ENCODE measurements around the gene GARIN5B.
A peak's percentile ranks its signal among the peaks of the same experiment; 100 is the strongest.
"Not testable (repeated sequence)": the region's sequence is repeated elsewhere in the genome, so short reads cannot be mapped to it uniquely, and the experiment has no call there.

The GARIN5B gene

DNA sequence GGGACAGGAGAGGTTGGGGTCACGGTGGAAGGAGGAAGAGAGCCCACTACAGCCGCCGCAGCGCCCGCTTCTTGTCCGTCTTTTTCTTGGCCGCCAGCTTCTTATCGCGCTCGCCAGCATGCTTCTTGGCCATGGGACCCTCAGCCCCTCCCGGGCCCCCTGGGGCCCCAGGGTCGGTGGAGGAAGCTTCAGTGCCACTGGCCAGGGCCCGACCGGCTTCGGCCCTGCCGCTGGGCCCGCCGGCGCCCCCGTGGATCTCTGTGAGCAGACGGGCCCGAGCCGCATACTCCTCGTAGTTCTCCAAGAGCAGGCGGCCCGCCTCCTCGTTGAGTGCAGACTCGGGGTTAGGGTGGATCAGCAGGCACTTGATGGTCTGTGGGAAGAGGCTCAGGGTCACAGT lies 38.3 kb upstream of the GARIN5B start:
- not testable (repeated sequence) for H3K9me3 ChIP-seq (ENCODE audit: control insufficient read depth, insufficient read depth, low read depth, low read length)

DNA sequence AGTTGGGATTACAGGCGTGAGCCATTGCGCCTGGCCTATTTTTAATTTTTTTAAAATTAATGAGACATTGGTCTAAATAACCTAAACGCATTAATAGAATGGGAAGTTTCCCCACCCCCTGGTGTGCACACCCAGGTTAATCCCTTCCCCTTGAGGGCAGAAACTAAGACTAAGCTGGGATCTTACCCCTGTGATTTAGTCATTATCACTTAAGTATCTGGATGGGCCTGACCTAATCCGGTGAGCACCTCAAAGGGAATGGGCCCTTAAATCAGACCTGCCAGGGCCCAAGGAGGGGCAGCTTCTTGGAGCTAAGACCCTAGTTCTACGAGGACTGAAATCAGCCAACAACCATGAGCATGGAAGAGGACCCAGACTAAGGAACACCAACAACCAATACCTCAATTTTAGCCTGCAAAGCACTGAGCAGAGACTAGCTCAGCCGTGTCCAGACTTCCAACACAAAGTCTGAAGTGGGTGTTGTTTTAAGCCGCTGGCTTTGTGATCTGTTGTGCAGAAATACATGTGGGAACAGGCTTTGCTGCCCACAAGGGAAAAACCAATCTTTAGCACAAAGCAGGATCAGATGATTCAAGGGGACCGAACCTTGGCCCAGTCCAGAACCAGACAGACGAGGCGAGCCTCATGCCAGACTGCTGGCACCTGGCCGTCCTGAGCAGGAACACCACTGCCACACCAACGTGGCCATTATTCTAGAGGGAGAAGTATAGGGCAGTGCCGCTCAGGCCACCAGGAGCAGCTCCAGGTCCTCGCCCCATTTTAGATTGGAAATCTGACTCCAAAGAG lies 37.4 kb upstream of the GARIN5B start:
- Histone ChIP-seq H3K4me1 (ENCODE audit: control insufficient read depth, insufficient read depth, low read length) (peaks cover 1% of the 10 kb centered on the region; the same call in 1 of the 2 replicates), H3K27me3 (ENCODE audit: control insufficient read depth, insufficient read depth, low read length) (no peaks in the 10 kb centered on the region), H3K27ac (ENCODE audit: low read depth, low read length) (no peak overlapping the region), H3K9ac (ENCODE audit: low read length) (no peak overlapping the region), H3K9me3 (ENCODE audit: control insufficient read depth, insufficient read depth, low read depth, low read length) (no peaks in the 10 kb centered on the region), H3K4me3 (ENCODE audit: low read depth, low read length) (no peak overlapping the region), H3K36me3 (ENCODE audit: control insufficient read depth, insufficient read depth, low read length) (peaks cover 44% of the 10 kb centered on the region)

More for the DNA sequence above, 38.3 kb upstream of the GARIN5B start:
- Histone ChIP-seq H3K36me3 (ENCODE audit: control insufficient read depth, insufficient read depth, low read length) (peaks cover 53% of the 10 kb centered on the region), H3K4me1 (ENCODE audit: control insufficient read depth, insufficient read depth, low read length) (peaks cover 11% of the 10 kb centered on the region)
- H3K4me3 ChIP-seq (ENCODE audit: low read depth, low read length); H3K27ac ChIP-seq (ENCODE audit: low read depth, low read length); H3K9ac ChIP-seq (ENCODE audit: low read length); H3K27me3 ChIP-seq (ENCODE audit: control insufficient read depth, insufficient read depth, low read length): not testable (repeated sequence)

DNA sequence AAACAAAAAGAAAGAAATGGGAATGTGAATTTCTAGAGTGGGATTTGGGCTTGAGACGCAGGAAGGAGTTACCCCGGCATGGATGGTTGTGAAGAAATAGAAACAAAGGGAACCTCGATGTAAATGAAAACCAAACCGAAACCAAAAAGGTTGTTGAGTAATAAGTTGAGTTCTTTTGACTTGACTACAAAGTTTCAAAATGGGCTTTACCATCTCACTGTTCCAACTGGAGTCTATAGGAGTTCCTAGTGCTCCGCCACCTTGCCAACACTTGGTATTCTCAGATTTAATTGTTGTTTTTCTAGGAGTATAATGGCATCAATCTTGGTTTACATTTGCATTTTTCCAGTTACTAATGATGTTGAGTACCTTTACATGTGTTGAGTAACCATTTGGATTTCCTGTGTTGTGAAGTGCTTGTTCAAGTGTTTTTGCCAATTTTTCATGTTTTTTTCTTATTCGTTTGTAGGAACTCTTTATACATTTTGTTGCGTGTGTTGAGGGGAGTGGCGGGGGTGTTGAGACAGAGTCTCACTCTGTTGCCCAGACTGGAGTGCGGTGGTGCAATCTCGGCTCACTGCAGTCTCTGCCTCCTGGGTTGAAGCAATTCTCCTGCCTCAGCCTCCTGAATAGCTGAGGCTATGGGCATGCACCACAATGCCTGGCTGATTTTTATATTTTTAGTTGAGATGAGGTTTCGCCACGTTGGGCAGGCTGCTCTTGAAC lies 35.3 kb upstream of the GARIN5B start:
- H3K4me3 ChIP-seq (ENCODE audit: low read depth, low read length) = no peak overlapping the region
- no peaks in the 10 kb centered on the region for H3K27me3 ChIP-seq (ENCODE audit: control insufficient read depth, insufficient read depth, low read length)
- peaks cover 28% of the 10 kb centered on the region for H3K36me3 ChIP-seq (ENCODE audit: control insufficient read depth, insufficient read depth, low read length)
- 0 out of 2 replicates have a peak, but pooled peaks cover under 1% of the 10 kb centered on the region for H3K4me1 ChIP-seq (ENCODE audit: control insufficient read depth, insufficient read depth, low read length)
- H3K27ac ChIP-seq (ENCODE audit: low read depth, low read length) = no peak overlapping the region
- H3K9me3 ChIP-seq (ENCODE audit: control insufficient read depth, insufficient read depth, low read depth, low read length) = no peaks in the 10 kb centered on the region
- no peak overlapping the region for H3K9ac ChIP-seq (ENCODE audit: low read length)

DNA sequence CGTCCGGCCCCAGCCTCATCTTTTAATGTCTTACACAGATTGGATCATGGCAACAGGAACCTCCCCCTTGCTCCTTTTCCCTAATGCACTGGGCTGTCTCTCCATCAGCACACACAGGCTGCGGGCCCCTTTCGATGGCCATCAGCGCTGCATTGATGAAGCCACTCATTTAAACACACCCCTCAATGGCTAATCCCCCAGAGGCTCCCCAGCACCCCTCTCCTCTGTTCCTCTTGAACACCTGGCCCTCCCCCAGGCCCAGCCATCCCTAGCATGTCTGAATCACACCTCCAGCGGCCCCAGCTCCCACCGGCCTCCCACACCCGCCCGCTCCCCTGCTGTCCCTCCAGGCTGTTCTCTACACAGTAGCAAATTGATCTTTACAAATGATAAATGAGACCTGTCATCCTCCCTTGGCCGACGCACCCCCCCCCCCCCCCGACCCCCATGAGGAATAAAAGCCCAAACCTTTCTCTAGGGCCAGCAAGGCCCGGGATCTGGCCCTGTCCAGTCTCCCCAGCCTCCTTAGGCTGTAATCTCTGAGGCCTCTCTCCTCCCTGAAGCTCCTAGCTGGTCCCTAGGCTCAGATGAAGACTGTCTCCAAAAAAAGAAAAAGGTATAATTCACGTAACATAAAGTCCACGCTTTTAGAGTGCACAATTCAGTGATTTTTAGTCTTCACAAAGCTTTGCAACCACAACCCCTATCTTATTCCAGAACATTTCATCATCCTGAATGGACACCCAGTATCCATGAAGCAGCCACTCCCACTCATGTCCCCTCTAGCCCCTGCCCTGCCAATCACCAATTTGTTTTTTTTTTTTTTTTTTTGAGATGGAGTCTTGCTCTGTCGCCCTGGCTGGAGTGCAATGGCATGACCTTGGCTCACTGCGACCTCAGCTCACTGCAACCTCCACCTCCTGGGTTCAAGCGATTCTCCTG lies 30.0 kb upstream of the GARIN5B start:
- Histone ChIP-seq H3K4me1 (ENCODE audit: control insufficient read depth, insufficient read depth, low read length) (peaks cover 45% of the 10 kb centered on the region; the same call in 1 of the 2 replicates), H3K4me3 (ENCODE audit: low read depth, low read length) (no peak overlapping the region), H3K27ac (ENCODE audit: low read depth, low read length) (no peak overlapping the region), H3K27me3 (ENCODE audit: control insufficient read depth, insufficient read depth, low read length) (no peaks in the 10 kb centered on the region), H3K36me3 (ENCODE audit: control insufficient read depth, insufficient read depth, low read length) (peaks cover 22% of the 10 kb centered on the region), H3K9me3 (ENCODE audit: control insufficient read depth, insufficient read depth, low read depth, low read length) (no peaks in the 10 kb centered on the region), H3K9ac (ENCODE audit: low read length) (peak overlapping the region; percentile 10)

DNA sequence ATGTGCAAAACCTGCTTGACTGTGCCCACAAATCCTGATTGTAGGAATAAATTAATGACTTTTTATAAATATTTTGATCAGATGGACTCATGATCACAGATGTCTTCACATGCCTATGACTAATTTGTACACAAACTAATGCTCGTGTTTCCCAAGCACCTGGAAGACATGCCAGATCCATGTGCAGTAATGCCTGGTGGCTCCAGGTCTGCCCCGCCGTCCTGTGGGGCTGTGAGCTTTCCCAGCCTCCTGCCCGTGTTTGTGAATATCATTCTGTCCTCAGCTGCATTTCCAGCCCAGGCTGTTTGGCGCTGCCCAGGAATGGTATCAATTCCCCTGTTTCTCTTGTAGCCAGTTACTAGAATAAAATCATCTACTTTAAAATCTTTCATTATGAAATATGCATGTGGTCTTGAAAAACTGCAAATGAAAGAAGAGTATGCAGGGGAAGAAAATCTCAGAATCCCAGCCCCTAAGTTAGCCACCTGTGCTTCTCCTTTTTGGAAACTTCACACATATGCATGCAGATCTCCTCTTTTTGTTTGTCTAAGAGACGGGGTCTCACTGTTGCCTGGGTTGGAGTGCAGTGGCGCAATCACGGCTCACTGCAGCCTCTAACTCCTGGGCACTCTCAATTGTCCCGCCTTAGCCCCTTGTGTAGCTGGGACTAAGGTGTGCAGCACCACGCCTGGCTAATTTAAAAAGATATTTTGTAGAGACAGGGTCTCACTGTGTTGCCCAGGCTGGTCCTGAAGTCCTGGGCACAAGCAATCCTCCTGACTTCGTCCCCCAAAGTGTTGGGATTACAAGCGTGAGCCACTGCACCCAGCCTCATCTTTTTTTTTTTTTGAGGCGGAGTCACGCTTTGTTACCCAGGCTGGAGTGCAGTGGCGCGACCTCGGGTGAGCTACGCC lies 28.9 kb upstream of the GARIN5B start:
- Histone ChIP-seq H3K9ac (ENCODE audit: low read length) (no peak overlapping the region), H3K36me3 (ENCODE audit: control insufficient read depth, insufficient read depth, low read length) (peaks cover 33% of the 10 kb centered on the region), H3K27me3 (ENCODE audit: control insufficient read depth, insufficient read depth, low read length) (no peaks in the 10 kb centered on the region), H3K4me1 (ENCODE audit: control insufficient read depth, insufficient read depth, low read length) (peaks cover 56% of the 10 kb centered on the region), H3K27ac (ENCODE audit: low read depth, low read length) (no peak overlapping the region), H3K4me3 (ENCODE audit: low read depth, low read length) (peak overlapping the region; percentile 16; the same call in 1 of the 2 replicates), H3K9me3 (ENCODE audit: control insufficient read depth, insufficient read depth, low read depth, low read length) (no peaks in the 10 kb centered on the region)

DNA sequence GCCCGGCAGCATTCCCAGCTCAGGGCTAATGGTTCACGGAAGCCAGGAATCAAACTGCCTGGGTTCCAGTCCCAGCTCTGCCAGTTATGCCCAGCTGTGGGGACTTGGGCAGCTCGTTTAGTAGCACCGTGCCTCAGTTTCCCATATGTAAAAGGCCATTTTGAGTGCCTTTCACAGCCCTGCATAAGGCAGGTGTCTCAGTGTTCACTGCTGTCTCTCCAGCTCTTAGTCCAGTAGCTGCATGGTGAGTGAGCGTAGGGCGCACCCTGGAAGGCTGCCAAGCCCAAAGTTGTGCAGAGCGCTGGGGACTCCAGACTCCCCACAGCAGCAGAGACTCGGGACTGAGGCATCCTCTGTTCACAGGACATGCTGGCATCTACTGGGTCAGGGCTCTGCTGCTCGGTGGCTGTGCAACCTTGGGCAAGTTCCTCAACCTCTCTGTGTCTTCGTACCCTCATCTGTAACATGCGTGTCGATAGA lies 28.2 kb upstream of the GARIN5B start:
- peaks cover 40% of the 10 kb centered on the region for H3K36me3 ChIP-seq (ENCODE audit: control insufficient read depth, insufficient read depth, low read length)
- H3K9ac ChIP-seq (ENCODE audit: low read length) = no peak overlapping the region
- H3K4me1 ChIP-seq (ENCODE audit: control insufficient read depth, insufficient read depth, low read length) = peaks cover 59% of the 10 kb centered on the region
- H3K9me3 ChIP-seq (ENCODE audit: control insufficient read depth, insufficient read depth, low read depth, low read length) = no peaks in the 10 kb centered on the region
- no peak overlapping the region for H3K27ac ChIP-seq (ENCODE audit: low read depth, low read length)
- no peak overlapping the region for H3K4me3 ChIP-seq (ENCODE audit: low read depth, low read length)
- H3K27me3 ChIP-seq (ENCODE audit: control insufficient read depth, insufficient read depth, low read length) = no peaks in the 10 kb centered on the region

DNA sequence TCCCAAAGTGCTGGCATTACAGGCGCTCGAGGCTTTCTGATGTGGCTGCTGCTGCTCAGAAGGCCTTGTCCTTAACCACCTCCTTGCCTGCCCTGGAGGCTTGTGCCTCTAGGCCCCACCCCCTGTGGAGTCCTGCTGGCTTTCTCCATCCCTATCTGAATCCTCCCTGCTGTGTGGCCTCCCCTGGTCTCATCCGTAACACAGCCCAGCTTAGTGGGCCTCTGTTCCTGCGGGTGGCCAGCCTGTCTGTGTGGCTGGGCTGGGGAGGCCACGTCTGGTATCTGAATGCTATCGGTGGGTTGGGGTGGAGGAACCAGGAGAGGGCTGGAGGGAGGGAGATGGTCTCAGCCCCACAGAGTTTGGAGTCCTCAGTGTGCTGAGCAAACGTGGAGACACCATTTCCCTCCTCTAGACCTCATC lies 27.4 kb upstream of the GARIN5B start:
- Histone ChIP-seq H3K4me1 (ENCODE audit: control insufficient read depth, insufficient read depth, low read length) (peaks cover 59% of the 10 kb centered on the region), H3K9ac (ENCODE audit: low read length) (no peak overlapping the region), H3K27me3 (ENCODE audit: control insufficient read depth, insufficient read depth, low read length) (no peaks in the 10 kb centered on the region), H3K36me3 (ENCODE audit: control insufficient read depth, insufficient read depth, low read length) (peaks cover 45% of the 10 kb centered on the region), H3K4me3 (ENCODE audit: low read depth, low read length) (no peak overlapping the region), H3K27ac (ENCODE audit: low read depth, low read length) (no peak overlapping the region), H3K9me3 (ENCODE audit: control insufficient read depth, insufficient read depth, low read depth, low read length) (no peaks in the 10 kb centered on the region)

DNA sequence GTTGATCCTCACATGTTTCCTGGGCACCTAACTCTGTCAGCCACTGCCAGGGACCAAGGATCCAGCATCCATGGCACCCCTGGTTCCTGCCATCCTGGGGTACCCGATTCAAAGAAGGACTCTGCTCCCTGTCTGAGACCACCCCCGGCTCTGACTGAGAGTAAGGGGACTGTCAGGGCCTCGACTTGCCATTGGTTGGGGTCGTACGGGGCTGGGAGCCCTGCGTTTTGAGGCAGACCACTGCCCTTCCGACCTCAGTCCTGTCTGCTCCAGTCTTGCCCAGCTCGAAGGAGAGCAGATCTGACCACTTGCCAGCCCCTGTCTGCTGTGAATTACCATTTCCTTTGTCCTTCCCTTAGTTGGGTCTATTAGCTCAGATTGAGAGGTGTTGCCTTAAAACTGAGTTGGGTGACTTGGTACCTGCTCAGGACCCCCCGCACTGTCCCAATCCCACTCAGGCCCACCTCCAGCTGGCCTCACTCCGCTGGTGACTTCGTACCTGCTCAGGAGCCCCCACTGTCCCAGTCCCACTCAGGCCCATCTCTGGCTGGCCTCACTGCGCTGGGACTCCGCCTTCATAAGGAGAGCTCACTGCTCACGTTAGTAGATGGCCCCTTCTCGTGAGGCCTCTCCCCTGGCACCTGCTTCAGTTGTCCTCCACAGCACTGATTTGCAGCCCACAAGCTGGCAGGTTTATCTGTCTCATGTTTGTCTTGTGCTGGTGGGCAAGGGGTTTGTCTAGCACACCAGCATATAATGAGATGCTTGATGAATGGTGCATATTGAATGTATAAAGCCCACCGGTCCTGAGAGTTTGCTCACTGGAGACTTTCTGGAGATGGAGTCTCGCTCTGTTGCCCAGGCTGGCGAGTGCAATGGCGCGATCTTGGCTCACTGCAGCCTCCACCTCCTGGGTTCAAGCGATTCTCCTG lies 26.6 kb upstream of the GARIN5B start:
- Histone ChIP-seq H3K9ac (ENCODE audit: low read length) (peak overlapping the region; percentile 21), H3K27ac (ENCODE audit: low read depth, low read length) (no peak overlapping the region), H3K36me3 (ENCODE audit: control insufficient read depth, insufficient read depth, low read length) (peaks cover 45% of the 10 kb centered on the region), H3K9me3 (ENCODE audit: control insufficient read depth, insufficient read depth, low read depth, low read length) (no peaks in the 10 kb centered on the region), H3K4me3 (ENCODE audit: low read depth, low read length) (no peak overlapping the region), H3K4me1 (ENCODE audit: control insufficient read depth, insufficient read depth, low read length) (peaks cover 63% of the 10 kb centered on the region), H3K27me3 (ENCODE audit: control insufficient read depth, insufficient read depth, low read length) (no peaks in the 10 kb centered on the region)

DNA sequence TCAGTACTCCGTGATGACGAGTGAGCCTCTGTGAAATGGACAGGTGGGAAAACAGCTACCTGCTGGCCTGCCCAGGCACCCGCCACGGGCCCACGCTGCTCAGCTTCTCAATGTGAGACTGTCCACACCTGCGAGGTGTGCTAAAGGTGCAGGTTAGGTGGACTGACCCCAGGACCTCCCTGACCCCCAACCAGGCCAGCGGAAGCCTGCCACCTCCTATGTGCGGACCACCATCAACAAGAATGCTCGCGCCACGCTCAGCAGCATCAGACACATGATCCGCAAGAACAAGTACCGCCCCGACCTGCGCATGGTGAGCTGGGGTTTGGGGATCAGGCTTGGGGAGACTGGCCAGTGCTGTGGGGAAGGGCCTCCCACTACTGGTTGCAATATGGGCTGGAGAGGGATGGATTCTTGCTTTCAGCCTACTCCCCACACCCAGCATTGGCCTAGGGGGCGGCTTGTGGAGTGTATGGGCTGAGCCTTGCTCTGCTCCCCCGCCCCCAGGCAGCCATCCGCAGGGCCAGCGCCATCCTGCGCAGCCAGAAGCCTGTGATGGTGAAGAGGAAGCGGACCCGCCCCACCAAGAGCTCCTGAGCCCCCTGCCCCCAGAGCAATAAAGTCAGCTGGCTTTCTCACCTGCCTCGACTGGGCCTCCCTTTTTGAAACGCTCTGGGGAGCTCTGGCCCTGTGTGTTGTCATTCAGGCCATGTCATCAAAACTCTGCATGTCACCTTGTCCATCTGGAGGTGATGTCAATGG lies 24.9 kb upstream of the GARIN5B start:
- Histone ChIP-seq H3K4me3 (ENCODE audit: low read depth, low read length) (peak overlapping the region; percentile 92), H3K27me3 (ENCODE audit: control insufficient read depth, insufficient read depth, low read length) (peaks cover under 1% of the 10 kb centered on the region; the same call in 1 of the 2 replicates), H3K36me3 (ENCODE audit: control insufficient read depth, insufficient read depth, low read length) (peaks cover 45% of the 10 kb centered on the region), H3K9me3 (ENCODE audit: control insufficient read depth, insufficient read depth, low read depth, low read length) (no peaks in the 10 kb centered on the region), H3K4me1 (ENCODE audit: control insufficient read depth, insufficient read depth, low read length) (peaks cover 64% of the 10 kb centered on the region), H3K27ac (ENCODE audit: low read depth, low read length) (no peak overlapping the region), H3K9ac (ENCODE audit: low read length) (peak overlapping the region; percentile 96)

All from HUES6 (cell line).